Upper lobe of right lung (tissue), 1 donor: ENCODE results near the gene NEURL1B. TPM values are rescaled to one million over a fixed set of nuclear protein-coding genes. Genes with fewer than 3 reads are reported as not detected.

Source experiments
- ATAC-seq: fragments of 200-7000 bp; cut with Tn5 transposase; one replicate; pipeline ENCODE4 v1.9.1; 2020; ENCODE audit warnings: mild to moderate bottlenecking, moderate library complexity
- DNase-seq: peaks from one replicate; pipeline ENCODE4 v3.0.0-alpha.2; 2020
- H3K27ac ChIP-seq: fragments of 200-600 bp; one replicate; pipeline ENCODE4 v1.8.0; 2022
- H3K27me3 ChIP-seq: fragments of 200-600 bp; one replicate; pipeline ENCODE4 v1.8.0; 2022; ENCODE audit warnings: mild to moderate bottlenecking
- H3K36me3 ChIP-seq: fragments of 200-600 bp; one replicate; pipeline ENCODE4 v1.8.0; 2022
- H3K4me1 ChIP-seq: fragments of 200-600 bp; one replicate; pipeline ENCODE4 v1.8.0; 2022
- H3K4me3 ChIP-seq: fragments of 200-600 bp; one replicate; pipeline ENCODE4 v1.8.0; 2022; ENCODE audit warnings: mild to moderate bottlenecking
- H3K9me3 ChIP-seq: fragments of 200-600 bp; one replicate; pipeline ENCODE4 v1.8.0; 2022
- CTCF ChIP-seq: fragments of 200-600 bp; IDR thresholded peaks from one replicate; pipeline ENCODE4 v1.8.0; 2022; ENCODE audit warnings: antibody characterized with exemption
- intact Hi-C: fragments of 100-400 bp; cut with DNase I; formaldehyde crosslinking; loops from one replicate; pipeline ENCODE4 v1.11.0; 2022
- total RNA-seq: library from RNA; stranded (reverse); fragmentation: NEBNext Ultra II Directional; extraction: Animal tissue kit (Norgen Biotek cat#: 25700); gene quantifications from one replicate; pipeline ENCODE4 v1.2.1, GENCODE V29; 2021
- donor health status: DM: no; HTN: yes; CAD: no; lungs with severe emphysema.

NEURL1B gene
- total RNA-seq, 1 donor from 2014 or later: 25.0 TPM

GRCh38 chr5:172632346-172633092 is 8.5 kb upstream of the NEURL1B start:
- Histone ChIP-seq H3K27ac (no peak overlapping the region), H3K27me3 (no peaks in the 10 kb centered on the region), H3K9me3 (no peaks in the 10 kb centered on the region), H3K4me1 (no peaks in the 10 kb centered on the region), H3K36me3 (no peaks in the 10 kb centered on the region), H3K4me3 (no peak overlapping the region)
- DNase-seq: no peak
- no peak for TF ChIP-seq CTCF
- intact Hi-C loops: no loop called here
- no peak for ATAC-seq

- Histone ChIP-seq H3K4me1 (no peaks in the 10 kb centered on the region), H3K9me3 (no peaks in the 10 kb centered on the region), H3K36me3 (no peaks in the 10 kb centered on the region), H3K27me3 (peaks cover 6% of the 10 kb centered on the region), H3K4me3 (no peak overlapping the region), H3K27ac (no peak overlapping the region)
- intact Hi-C loops: no loop called here
- ATAC-seq: no peak
- no peak for TF ChIP-seq CTCF
- DNase-seq: no peak
Measured at GRCh38 chr5:172633403-172633970, 7.6 kb upstream of the NEURL1B start.

DNA sequence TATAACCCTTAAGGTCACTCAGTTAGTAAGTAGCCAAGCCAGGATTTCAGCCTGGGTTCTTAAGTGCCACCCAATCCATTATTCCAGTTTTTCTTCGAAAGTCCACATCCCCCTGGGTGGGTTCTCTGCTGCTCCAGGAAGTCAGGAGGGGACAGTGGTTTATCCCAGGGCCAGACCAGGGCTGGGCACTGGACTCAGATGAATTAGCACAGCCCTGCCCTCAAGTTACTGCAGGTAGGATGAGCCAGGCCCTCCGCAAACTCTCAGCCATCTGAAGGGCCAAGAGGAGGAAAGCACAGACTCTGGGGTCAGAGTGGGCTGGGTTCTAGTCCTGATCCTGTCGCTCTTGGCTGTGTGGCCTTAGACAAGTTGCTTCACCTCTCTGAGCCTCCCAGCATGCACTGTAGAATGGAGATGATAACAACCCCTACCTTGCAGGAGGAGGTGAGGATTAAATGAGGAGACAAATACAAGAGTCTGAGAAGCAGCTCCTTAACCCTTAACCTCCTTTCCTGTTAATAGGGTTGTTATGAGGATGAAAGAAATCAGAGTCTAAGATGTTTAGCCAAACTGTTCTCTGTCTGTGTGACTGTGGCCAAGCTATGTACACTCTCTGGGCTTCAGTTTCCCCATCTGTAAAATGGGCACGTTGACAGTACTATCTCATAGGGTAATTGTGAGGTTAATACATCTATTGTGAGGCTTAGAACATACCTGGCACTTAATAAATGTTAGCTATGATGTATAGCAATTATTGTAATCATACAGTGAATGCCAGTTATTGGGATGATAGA is 6.8 kb upstream of the NEURL1B start:
- Histone ChIP-seq H3K9me3 (no peaks in the 10 kb centered on the region), H3K4me3 (no peak overlapping the region), H3K27me3 (peaks cover 6% of the 10 kb centered on the region), H3K36me3 (no peaks in the 10 kb centered on the region), H3K4me1 (no peaks in the 10 kb centered on the region), H3K27ac (no peak overlapping the region)
- DNase-seq (no peak), ATAC-seq (no peak)
- intact Hi-C loops: no loop called here
- no peak for TF ChIP-seq CTCF

DNA sequence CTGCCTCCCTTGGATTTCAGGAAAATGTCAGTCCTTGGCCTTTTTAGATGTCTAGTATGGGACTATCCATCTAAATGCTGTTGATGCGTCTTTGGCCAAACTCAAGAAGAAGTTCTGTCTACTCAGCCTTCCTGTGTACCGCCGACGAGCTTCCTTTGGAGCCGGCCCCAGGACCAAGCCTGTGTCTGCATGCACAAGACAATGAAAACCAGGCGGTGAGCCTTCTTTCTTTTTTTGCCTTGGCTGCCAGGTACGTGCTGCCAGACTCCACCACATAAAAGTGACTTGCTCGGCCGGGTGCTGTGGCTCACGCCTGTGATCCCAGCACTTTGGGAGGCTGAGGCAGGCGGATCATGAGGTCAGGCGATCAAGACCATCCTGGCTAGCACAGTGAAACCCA is 6.0 kb upstream of the NEURL1B start:
- peaks cover 6% of the 10 kb centered on the region for H3K27me3 ChIP-seq
- H3K4me1 ChIP-seq: no peaks in the 10 kb centered on the region
- H3K9me3 ChIP-seq: no peaks in the 10 kb centered on the region
- no peak overlapping the region for H3K27ac ChIP-seq
- H3K36me3 ChIP-seq: no peaks in the 10 kb centered on the region
- no peak for DNase-seq
- TF ChIP-seq CTCF: no peak
- no peak for ATAC-seq
- intact Hi-C loops: no loop called here
- no peak overlapping the region for H3K4me3 ChIP-seq

- no peak for TF ChIP-seq CTCF
Measured at GRCh38 chr5:172636279-172637050, 4.6 kb upstream of the NEURL1B start.

More at GRCh38 chr5:172636279-172637050, 4.6 kb upstream of the NEURL1B start:
- no peaks in the 10 kb centered on the region for H3K9me3 ChIP-seq
- intact Hi-C loops: no loop called here
- DNase-seq (no peak), ATAC-seq (no peak)
- peaks cover 6% of the 10 kb centered on the region for H3K4me1 ChIP-seq
- no peak overlapping the region for H3K4me3 ChIP-seq
- peaks cover 9% of the 10 kb centered on the region for H3K27me3 ChIP-seq
- H3K36me3 ChIP-seq: no peaks in the 10 kb centered on the region
- H3K27ac ChIP-seq: no peak overlapping the region
